Ramos (cell line): ENCODE results near the gene C10orf67.
"Not testable (repeated sequence)": the region's sequence is repeated elsewhere in the genome, so short reads cannot be mapped to it uniquely, and the experiment has no call there.

Source experiments
- in situ Hi-C: fragments of 300-500 bp; cut with MboI; formaldehyde crosslinking; loops from one replicate; pipeline ENCODE4 v1.14.3; 2022; ENCODE audit warnings: low sequenced_read_pairs; ENCODE audit not compliant: unreplicated experiment

Gene C10orf67

DNA sequence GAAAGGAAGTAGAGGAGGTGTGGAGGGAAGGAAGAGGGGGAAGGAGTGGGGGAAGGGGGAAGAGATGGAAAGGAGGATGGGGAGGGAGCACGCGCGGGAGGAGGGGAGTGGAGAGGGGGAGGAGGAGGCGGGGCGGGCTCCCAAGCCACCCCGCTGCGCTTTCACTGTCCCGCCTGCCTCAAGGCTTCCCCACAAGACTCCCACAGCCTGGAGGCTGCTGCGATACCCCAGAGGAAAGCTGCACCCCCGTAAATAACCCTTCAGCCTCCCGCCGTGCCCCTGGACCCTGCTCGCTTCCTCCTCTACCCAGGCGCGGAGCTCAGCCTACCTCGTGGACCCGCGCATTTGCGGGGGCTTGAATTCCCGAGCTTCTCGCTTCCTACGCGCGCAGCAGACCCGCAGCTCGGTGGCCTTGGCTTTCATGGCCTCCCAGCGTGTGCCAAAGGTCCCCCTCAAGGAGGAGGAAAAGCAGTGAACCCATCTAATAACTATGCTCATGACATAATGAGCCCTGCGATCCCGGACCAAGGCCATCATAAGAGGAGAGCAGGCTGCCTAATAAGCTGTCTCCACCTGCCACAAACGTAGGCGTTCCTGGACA, at the start of gene C10orf67:
Gene C10orf67, minus strand, starts transcription at position 557 of the 601 bp plus-strand sequence. Its CDS starts 23 bp downstream, at position 534.
- in situ Hi-C loops, result no loop called here

DNA sequence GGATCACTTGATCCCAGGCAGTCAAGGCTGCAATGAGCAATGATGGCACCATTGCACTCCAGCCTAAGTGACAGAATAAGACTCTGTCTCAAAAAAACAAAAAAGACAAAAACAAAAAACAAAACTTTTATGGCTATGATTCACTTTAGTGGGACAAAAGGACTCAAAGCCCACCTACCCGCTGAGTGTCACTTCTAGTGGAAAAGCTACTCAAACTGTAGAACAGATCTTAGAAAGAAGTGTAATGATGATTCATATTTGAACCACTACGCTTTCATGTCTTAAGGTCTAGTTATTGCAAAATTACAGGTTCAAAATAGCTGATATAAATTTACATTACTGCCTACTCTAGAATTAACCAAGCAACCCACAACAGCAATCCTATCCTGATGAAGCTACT, 47.2 kb upstream of the C10orf67 start:
- in situ Hi-C loops, result no loop called here

DNA sequence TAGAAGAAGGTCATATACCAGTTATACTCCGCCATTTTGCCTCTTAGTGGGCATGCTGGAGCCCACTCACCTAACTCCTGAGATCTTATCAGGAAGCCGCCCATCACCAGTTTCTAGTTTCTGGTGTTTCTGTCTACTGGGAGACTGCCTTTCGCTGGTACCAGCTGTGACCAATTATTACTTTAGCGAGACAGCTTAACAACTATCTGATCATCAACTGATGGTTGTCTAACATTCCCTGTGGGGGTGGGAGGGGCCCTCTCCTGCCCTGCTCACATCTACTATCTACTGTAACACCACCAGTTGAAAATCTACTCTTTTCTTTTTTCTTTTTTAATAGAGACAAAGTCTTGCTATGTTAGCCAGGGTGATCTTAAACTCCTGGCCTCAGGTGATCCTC, 46.2 kb upstream of the C10orf67 start:
- in situ Hi-C loops, result no loop called here

DNA sequence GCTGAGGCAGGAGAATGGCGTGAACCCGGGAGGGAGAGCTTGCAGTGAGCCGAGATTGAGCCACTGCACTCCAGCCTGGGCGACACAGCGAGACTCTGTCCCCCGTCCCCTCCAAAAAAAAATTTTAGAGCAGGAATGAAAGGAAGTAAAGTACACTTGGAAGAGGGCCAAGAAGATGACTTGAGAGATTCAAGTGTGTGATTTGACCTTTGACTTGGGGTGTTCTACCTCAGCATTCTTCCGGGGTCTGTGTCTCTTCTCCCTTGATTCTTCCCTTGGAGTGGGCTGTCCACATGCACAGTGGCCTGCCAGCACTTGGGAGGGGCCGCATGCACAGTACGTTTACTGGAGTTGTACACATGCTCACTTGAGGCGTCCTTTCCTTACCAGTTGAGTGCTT, 45.8 kb upstream of the C10orf67 start:
- in situ Hi-C loops, result not testable (repeated sequence)

DNA sequence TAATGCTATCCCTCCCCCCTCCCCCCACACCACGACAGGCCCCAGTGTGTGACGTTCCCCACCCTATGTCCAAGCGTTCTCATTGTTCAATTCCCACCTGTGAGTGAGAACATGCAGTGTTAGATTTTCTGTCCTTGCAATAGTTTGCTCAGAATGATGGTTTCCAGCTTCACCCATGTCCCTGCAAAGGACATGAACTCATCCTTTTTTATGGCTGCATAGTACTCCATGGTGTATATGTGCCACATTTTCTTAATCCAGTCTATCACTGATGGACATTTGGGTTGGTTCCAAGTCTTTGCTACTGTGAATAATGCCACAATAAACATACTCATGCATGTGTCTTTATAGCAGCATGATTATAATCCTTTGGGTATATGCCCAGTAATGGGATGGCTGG, 42.9 kb upstream of the C10orf67 start:
- in situ Hi-C loops, result not testable (repeated sequence)

DNA sequence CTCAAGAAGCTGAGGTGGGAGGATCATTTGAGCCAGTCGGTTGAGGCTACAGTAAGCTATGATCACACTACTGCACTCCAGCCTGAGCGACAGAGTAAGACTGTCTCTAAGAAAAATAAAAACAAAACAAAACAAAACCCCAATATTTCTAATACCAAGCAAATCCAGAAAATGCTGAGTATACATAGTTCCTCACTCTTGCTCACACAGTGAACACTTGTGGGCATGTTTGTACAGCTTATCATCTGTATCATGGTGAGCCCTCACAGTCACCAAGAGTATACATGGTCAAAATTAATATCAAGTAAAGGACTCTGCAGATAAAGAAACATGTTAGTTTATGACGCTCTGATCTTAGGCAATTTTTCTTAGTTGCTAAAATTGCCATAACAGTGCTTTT, 41.5 kb upstream of the C10orf67 start:
- in situ Hi-C loops, result no loop called here

DNA sequence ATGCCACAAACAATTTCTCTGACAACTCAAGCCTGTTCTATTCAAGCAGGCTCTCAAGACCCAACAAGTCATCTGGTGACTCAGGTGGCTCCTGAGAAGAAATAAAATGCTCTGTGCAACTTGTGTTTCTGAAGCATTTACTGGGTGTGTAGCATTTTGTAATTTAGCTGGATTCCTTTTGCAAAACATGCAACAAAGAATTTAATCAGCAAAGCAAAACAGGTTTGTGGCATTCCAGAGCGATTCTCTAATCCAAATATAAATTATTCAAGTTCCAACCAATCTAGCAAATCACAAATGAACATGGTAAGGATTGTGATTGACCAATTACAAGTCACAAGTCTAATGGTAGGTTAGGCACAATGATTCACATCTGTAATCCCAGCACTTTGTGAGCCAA, 39.8 kb upstream of the C10orf67 start:
- in situ Hi-C loops, result no loop called here

DNA sequence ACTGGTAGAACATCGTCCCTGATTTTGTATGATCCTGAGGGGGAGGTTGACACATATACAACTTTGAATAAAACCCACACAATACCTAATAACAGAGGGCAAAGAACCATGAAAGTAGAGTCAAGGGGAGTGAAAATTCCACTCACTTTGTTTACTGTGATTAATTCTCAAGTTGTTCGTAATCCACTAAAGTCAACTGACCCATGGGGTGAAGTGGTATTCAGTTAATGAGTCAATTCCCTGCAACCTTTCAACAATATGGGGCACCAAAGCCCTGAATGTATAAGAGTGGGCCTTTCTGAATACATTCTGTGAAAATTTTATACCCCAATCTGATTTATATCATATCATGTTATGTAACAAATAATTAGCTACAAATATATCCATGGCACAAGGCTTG, 39.0 kb upstream of the C10orf67 start:
- in situ Hi-C loops, result no loop called here

DNA sequence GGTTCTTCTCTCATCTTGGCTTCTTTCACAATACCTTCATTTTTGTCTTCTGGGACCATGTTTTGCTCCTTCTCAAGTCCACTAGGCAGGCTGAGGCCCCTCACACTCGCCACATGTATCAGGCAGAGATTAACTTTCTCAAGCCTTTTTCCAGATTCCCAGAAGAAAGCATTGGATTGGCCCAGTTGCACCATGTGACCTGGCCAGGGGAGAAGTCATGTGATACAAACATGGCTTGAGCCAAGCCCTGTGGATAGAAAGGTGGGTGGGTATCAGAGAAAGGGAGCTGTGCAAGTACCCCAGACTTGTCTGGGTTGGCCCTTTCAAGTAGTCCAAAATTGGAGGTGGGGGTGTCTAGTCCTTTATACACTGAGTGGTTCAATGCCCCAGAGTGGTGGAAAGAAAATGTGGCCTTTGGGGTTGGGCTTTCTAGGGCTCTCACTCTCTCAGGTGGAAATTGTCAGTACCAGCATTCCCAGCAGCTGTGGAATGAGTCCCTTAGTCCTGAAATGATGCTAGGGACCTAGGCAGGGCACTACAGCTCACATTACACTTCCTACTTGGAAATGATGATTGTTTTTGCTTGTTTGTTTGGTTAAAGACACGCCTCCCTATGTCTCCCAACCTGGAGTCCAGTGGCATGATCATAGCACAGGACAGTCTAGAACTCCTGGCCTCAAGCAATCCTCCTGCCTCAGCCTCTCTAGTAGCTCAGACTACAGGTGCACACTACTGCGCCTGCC, 36.9 kb upstream of the C10orf67 start:
- in situ Hi-C loops, result no loop called here

DNA sequence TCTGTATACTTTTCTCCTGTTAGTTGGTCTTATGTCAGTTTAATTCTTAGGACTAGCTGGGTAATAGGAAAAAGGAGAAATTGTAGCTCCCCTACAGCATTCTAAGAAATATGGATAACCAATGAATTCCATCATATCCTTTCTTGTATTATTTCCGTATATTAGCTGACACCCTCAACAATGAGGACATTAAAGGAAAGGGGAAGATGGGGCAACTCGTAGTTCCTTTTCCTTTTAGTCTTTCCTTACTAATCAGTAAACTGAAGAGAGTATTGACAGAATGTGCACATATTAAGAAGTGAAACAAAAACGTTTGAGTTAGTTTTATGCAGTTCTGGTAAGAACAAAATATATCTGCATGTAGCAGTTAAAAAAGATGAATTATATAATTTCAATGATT, 35.1 kb upstream of the C10orf67 start:
- in situ Hi-C loops, result no loop called here

DNA sequence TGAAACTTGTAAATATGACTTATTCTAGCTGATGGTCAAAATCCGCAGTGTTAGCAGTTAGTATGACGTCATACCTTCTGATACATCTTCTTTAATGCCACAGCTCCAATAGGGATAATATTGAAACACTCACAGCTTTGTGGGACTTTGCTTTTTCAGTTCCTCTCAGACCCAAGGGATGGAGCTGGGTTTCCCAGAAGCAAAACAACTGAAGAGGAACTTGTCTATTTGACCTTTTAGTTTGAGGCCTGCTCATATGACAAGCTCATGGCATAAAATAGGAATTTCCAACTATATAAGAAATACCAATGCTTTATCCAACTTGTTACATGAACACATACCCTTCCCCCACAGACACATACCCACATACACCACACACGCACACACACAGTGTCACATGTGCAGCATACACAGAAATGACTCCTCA, 31.6 kb upstream of the C10orf67 start:
- in situ Hi-C loops, result no loop called here

DNA sequence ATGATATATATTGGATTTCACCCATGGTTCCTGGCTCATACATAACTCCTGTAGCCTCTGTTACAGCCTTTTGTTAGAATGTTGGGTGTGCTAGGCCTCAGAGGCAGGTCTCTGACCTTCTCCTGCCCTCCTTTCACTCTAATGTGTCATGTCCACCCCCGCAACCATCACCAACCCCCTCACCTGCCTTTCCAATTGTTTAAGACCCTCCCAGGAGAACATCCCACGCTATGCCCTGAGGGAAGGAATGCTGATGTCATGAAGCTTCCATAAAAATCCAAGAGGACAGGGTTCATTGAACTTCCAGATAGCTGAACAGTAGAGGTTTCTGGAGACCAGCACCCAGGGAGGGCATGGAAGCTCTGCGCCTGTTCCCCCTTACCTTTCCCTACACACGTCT, 30.8 kb upstream of the C10orf67 start:
- in situ Hi-C loops, result no loop called here

DNA sequence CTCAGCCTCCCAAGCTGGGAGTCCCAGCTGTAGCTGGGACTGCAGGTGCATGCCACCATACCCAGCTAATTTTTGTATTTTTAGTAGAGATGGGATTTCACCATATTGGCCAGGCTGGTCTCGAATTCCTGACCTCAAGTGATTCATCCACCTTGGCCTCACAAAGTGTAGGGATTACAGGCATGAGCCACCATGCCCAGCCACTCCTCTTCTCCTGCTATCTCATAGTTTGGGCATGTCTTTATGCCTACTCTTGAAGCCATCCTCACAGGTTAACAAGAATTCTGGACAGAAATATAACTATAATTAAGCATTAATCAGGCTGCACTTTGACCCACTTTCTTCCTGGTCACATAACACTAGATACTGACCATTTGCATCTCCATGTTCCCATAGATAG, 28.6 kb upstream of the C10orf67 start:
- in situ Hi-C loops, result no loop called here

DNA sequence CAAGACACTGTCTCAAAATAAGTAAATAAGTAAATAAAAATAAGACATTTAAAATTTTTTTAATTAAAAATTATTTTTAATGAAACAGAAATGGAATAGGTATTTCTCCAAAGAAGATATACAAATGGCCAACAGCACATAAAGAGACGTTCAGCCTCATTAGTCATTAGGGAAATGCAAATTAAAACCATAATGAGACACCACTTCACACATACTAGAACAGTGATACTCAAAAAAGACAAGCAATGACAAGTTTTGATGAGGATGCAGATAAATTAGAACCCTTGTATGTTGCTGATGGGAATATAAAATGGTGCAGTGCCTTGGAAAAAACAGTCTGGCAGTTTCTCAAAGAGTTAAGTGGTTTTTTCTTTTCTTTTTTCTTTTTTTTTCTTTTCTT, 26.5 kb upstream of the C10orf67 start:
- in situ Hi-C loops, result no loop called here

DNA sequence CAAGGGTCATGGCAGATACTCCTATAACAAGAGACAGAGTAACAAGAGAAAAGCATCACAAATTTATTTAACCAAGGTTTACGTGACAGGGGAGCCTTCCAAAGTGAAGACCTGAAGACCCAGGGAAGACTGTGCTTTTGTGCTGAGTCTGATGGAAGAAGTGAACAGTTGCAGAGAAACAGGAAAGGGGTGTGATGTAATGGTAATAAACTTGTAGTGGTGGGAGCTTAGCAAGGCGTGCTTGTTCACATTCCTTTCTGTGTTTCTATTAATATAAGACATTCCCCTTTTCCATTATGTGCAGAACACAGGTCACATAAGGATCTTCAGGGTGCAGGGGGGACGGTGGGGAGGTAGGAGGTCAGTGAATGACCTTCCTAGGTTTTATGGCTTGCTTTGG, 25.5 kb upstream of the C10orf67 start:
- in situ Hi-C loops, result no loop called here

DNA sequence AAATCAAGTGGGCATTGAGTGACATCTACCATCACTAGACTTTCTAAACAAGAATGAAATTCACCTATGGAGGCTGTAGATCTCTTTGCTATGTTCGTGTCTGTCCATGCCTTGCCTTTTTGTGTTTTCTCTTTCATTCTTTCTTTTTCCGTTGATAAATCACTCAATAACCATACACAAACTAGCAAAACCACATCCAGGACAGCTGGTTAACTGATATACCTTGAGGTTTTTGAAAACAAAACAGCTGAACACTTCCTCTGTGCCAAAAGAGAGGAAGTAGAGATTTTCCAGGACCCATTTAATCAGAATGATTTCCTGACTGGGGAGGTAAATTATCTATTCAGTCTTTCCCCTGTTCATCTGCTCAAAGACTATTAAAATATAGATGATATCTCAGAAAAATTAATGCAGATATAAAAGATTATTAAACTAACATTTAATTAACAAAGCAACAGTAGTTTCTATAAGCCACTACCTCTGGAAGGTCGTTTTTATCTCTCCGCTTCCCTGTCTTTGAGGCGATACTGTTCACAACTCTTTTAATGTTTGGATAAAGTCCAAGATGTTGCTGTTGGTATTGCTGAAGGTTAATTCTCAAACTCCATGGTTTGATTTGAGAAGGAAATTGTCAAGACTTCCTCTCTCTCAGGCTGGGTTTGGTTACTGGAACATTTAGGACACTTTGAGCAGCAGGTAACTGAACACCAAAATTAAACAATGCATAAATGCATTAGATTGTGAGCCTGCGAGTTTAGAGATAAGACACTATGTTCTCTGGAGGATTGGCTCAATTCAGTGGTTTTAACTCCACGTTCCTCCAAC, 24.4 kb upstream of the C10orf67 start:
- in situ Hi-C loops, result no loop called here

DNA sequence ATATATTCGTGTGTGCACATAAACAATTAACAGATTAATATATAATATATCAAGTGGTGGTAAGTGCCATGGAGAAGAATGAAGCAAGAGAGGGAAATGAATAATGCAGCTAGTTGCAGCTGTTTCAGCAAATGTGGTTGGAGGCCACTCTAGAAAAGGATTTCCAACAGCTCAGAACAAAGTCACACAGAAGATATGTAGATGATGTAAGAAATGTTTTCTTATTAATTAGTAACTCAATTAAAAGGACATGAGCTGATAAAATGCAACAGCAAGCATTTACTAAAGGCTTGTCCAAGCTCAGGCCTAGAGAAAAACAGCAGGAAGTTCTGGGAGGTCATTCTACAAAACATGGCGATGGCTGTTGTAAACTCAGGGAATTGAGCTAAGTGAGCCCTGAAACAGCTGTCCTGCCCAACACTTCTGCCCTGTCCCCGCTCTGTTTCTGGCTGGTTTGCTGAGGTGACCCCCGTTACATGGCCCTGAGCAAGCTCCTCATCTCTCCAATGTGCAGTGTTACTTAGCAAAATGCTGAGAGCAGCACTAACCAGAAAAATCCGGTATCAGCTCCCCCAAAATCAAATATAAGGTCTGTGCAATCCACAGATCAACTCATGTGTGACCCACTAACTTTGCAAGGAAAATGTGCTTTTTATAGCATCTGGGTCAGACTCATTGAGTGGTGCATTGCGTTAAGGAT, 23.4 kb upstream of the C10orf67 start:
- in situ Hi-C loops, result no loop called here

DNA sequence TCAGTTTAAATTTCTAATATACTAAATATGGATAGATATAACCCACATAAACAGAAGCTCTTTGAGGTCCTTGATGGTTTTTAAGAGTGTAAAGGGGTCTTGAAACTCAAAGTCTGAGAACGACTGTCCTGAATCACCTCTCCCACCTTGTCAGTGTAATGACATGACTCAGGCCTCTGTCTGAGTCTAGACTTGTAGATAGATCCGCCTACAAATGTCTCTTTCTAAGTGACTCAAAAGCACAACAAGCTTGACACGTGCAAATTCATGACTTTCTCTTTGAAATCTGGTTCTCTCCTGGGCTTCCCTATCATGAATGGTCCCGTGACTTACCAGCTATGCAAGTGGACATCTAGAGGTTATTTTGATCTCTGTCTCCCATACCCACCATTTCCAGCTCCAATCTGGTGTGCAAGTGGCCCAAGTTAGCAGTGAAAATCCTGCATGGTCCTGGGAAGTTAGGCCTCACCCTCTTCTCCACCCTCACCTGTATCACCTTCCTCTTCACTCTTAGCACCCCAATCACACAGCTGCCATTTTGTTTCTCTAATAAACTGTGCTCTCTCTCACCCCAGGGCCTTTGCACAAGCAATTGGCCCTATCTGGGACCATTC, 20.9 kb upstream of the C10orf67 start:
- in situ Hi-C loops, result not testable (repeated sequence)

DNA sequence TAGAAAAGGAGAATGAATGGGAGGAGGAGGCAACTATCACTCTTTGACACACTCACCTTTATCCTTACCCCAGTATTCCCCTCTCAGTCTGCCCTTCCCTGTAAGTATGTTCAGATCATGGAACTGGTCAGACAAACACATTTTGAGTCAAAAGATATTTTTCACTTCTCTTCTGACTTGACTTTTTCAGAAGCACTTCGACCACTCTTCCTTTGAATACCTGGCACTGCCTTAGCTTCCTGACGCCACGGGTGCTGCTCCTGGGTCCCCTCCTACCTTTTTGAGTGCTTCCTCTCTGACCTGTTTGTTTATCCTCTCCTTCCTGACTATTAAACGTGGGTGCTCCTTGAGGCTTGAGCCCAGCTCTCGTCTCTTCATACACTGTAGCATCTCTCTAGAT, 19.8 kb upstream of the C10orf67 start:
- in situ Hi-C loops, result no loop called here

DNA sequence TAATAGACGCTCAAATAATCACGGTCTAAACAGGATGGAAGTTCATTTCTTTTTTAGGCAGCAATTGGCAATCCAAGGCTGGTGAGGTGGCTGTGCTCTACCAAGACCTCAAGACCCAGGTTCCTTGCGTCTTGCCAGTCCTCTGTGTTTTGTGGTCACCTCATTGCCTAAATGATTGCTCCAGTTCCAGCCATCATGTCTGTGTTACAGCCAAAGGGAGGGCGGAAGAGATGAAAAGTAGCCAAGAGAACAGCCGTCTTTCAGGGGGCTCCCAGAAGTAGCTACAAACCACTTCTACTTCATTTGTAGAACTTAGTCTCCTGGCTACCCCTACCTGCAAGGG, 19.2 kb upstream of the C10orf67 start:
- in situ Hi-C loops, result no loop called here
